SK-N-SH (cell line): ENCODE results near the gene SORL1. TPM values are rescaled to one million over a fixed set of nuclear protein-coding genes. Genes with fewer than 3 reads are reported as not detected.

Source experiments
- CTCF ChIA-PET: fragments of 300-600, 350-600 bp; formaldehyde crosslinking; extraction: SDS; loops from one replicate; lab custom pipeline; 2021; lab: Yijun Ruan, JAX
- POLR2A ChIA-PET: fragments of 350-600 bp; sonication (Branson Sonifier 250); formaldehyde crosslinking; extraction: SDS; loops from one replicate; lab custom pipeline; 2020; ENCODE audit warnings: antibody characterized with exemption, inconsistent platforms; lab: Yijun Ruan, JAX
- DNase-seq: peaks from one replicate; pipeline ENCODE4 v3.0.0; 2012
- H2AFZ ChIP-seq: fragments of 200-600 bp; sonication (generic); 2 replicates; pipeline ENCODE4 v1.8.1; 2016; ENCODE audit warnings: antibody characterized with exemption, mild to moderate bottlenecking, low read depth
- H3F3A ChIP-seq: fragments of 200-600 bp; sonication (generic); replicated peaks from 2 replicates; pipeline ENCODE3; 2016; ENCODE audit warnings: antibody characterized with exemption, mild to moderate bottlenecking; ENCODE audit not compliant: insufficient read depth
- H3K27ac ChIP-seq, 2 experiments: fragments of 200-500 bp in 1 of 2; fragments of 200-600 bp in 1 of 2; sonication (Bioruptor generic) in 1 of 2; sonication (generic), shearing (Covaris generic) in 1 of 2; 2 replicates each; pipeline versions ENCODE4 v1.5.1 to v1.6.1; 2014 to 2016; ENCODE audit warnings: low read depth in 2 of 2, inconsistent platforms in 1 of 2, low read length in 1 of 2, mild to moderate bottlenecking in 1 of 2, mixed read lengths in 1 of 2
- H3K27me3 ChIP-seq: fragments of 200-600 bp; sonication (generic), shearing (Covaris generic); 2 replicates; pipeline ENCODE4 v1.6.1; 2016; ENCODE audit warnings: mixed run types; ENCODE audit not compliant: insufficient read depth
- H3K36me3 ChIP-seq, 2 experiments: fragments of 200-500 bp in 1 of 2; fragments of 200-600 bp in 1 of 2; sonication (Bioruptor generic) in 1 of 2; sonication (generic) in 1 of 2; replicated peaks in 1 of 2; 2 replicates each; pipeline versions ENCODE3 to v1.5.1; 2014 to 2016; ENCODE audit warnings: low read length in 1 of 2, mild to moderate bottlenecking in 1 of 2; ENCODE audit not compliant: insufficient read depth in 2 of 2, control insufficient read depth in 1 of 2
- H3K4me1 ChIP-seq, 2 experiments: fragments of 200-500 bp in 1 of 2; fragments of 200-600 bp in 1 of 2; sonication (Bioruptor generic) in 1 of 2; sonication (generic), shearing (Covaris generic) in 1 of 2; 2 replicates each; pipeline versions ENCODE4 v1.5.1 to v1.6.1; 2014 to 2016; ENCODE audit warnings: low read depth in 1 of 2, low read length in 1 of 2, mixed run types in 1 of 2; ENCODE audit not compliant: insufficient read depth in 2 of 2, control insufficient read depth in 1 of 2
- H3K4me2 ChIP-seq: fragments of 200-600 bp; sonication (generic), shearing (Covaris generic); 2 replicates; pipeline ENCODE4 v1.6.1; 2017; ENCODE audit warnings: mixed run types
- H3K4me3 ChIP-seq, 2 experiments: fragments of 200-500 bp in 1 of 2; fragments of 200-600 bp in 1 of 2; sonication (Bioruptor generic) in 1 of 2; sonication (generic), shearing (Covaris generic) in 1 of 2; 2 replicates each; pipeline versions ENCODE4 v1.5.1 to v1.8.1; 2014 to 2016; ENCODE audit warnings: low read depth in 2 of 2, inconsistent platforms in 1 of 2, low read length in 1 of 2, mild to moderate bottlenecking in 1 of 2, mixed read lengths in 1 of 2, moderate library complexity in 1 of 2
- H3K79me2 ChIP-seq: fragments of 200-600 bp; sonication (generic); 2 replicates; pipeline ENCODE4 v1.8.1; 2017; ENCODE audit warnings: mild to moderate bottlenecking; ENCODE audit not compliant: insufficient read depth
- H3K9ac ChIP-seq: fragments of 200-600 bp; sonication (generic); 2 replicates; pipeline ENCODE4 v1.6.1; 2017; ENCODE audit warnings: mixed run types
- H3K9me2 ChIP-seq: fragments of 200-600 bp; sonication (generic); 2 replicates; pipeline ENCODE4 v1.6.1; 2017; ENCODE audit warnings: mixed run types
- H3K9me3 ChIP-seq: fragments of 200-600 bp; sonication (generic); 2 replicates; pipeline ENCODE4 v1.6.1; 2017; ENCODE audit warnings: mixed run types, mild to moderate bottlenecking, moderate library complexity
- H4K20me1 ChIP-seq: fragments of 200-600 bp; sonication (generic); 2 replicates; pipeline ENCODE4 v1.6.1; 2017; ENCODE audit warnings: mild to moderate bottlenecking, mixed run types; ENCODE audit not compliant: insufficient read depth
- CHD2 ChIP-seq: fragments of 150-350 bp; IDR thresholded peaks from 2 replicates; pipeline ENCODE4 v1.6.1; 2018; ENCODE audit warnings: low read length; ENCODE audit not compliant: partially characterized antibody
- CTCF ChIP-seq: fragments of 200-600 bp; sonication (generic); IDR thresholded peaks from 2 replicates; pipeline ENCODE4 v1.6.1; 2017; ENCODE audit warnings: antibody characterized with exemption, mild to moderate bottlenecking, moderate library complexity
- ELF1 ChIP-seq: IDR thresholded peaks from 2 replicates; pipeline ENCODE4 v1.4.0; 2012
- FOSL2 ChIP-seq: IDR thresholded peaks from 2 replicates; pipeline ENCODE4 v1.4.0; 2012; ENCODE audit warnings: low read depth, mild to moderate bottlenecking, moderate library complexity, borderline replicate concordance
- FOXM1 ChIP-seq: IDR thresholded peaks from 2 replicates; pipeline ENCODE4 v1.4.0; 2012; ENCODE audit warnings: low read depth, mild to moderate bottlenecking
- GABPA ChIP-seq: IDR thresholded peaks from 2 replicates; pipeline ENCODE4 v1.4.0; 2012; ENCODE audit warnings: low read depth, mild to moderate bottlenecking
- GATA2 ChIP-seq: sonication (generic); formaldehyde crosslinking; IDR thresholded peaks from 2 replicates; pipeline ENCODE4 v1.5.0; 2020; ENCODE audit warnings: mild to moderate bottlenecking, missing genetic modification reagents
- MEF2A ChIP-seq: IDR thresholded peaks from 2 replicates; pipeline ENCODE4 v1.4.0; 2012; ENCODE audit warnings: low read depth, borderline replicate concordance
- MXI1 ChIP-seq: IDR thresholded peaks from 2 replicates; pipeline ENCODE4 v1.6.1; 2012; ENCODE audit warnings: mild to moderate bottlenecking, low read depth, low read length, improper control_type of control experiment
- NRF1 ChIP-seq: IDR thresholded peaks from 2 replicates; pipeline ENCODE4 v1.6.1; 2012; ENCODE audit warnings: low read depth, mild to moderate bottlenecking, low read length
- RFX5 ChIP-seq: IDR thresholded peaks from 2 replicates; pipeline ENCODE4 v1.6.1; 2012; ENCODE audit warnings: mild to moderate bottlenecking, improper control_type of control experiment, low read length
- RXRA ChIP-seq: IDR thresholded peaks from 2 replicates; pipeline ENCODE4 v1.4.0; 2012; ENCODE audit warnings: low read depth, mild to moderate bottlenecking, borderline replicate concordance
- TCF12 ChIP-seq: IDR thresholded peaks from 2 replicates; pipeline ENCODE4 v1.4.0; 2012
- WGBS: methylation state at CpG from one replicate; pipeline ENCODE4 v1.1.6; 2017; ENCODE audit warnings: low lambda C conversion rate; 5-methylcytosine and 5-hydroxymethylcytosine counted together
- polyA plus RNA-seq, 3 experiments: library from polyadenylated mRNA; depleted of rRNA; stranded (reverse); fragments of >200 nt; gene quantifications; 2 replicates each; pipeline ENCODE4 v1.2.3, GENCODE V29; 2012
- TF ChIP-seq, protein P1 (sequence below): IDR thresholded peaks from 2 replicates; pipeline ENCODE4 v1.4.0; 2012; ENCODE audit warnings: low read depth, borderline replicate concordance
- TF ChIP-seq, protein P2 (sequence below): fragments of 150-350 bp; IDR thresholded peaks from 2 replicates; pipeline ENCODE4 v1.6.1; 2016; ENCODE audit warnings: mild to moderate bottlenecking, low read depth, low read length
- TF ChIP-seq, protein P3 (sequence below): IDR thresholded peaks from 2 replicates; pipeline ENCODE4; 2012

SORL1 gene
- polyA plus RNA-seq, 1 of the 3 experiments (the other 2 are of a cell fraction), result 7.1 TPM

GRCh38 chr11:121439759-121440158, 12.4 kb upstream of the SORL1 start:
- CTCF ChIA-PET, result no interaction called here
- no peak for DNase-seq
- Histone ChIP-seq H3K9ac (no peak overlapping the region), H3K36me3 (no peaks in the 10 kb centered on the region), H3F3A (no peaks in the 10 kb centered on the region), H3K4me2 (no peak overlapping the region), H4K20me1 (no peaks in the 10 kb centered on the region), H3K9me2 (no peaks in the 10 kb centered on the region), H3K4me1 (no peaks in the 10 kb centered on the region), H3K27ac (no peak overlapping the region), H3K9me3 (no peaks in the 10 kb centered on the region), H3K27me3 (no peaks in the 10 kb centered on the region; the same call in 1 of the 2 replicates), H3K79me2 (no peaks in the 10 kb centered on the region), H2AFZ (no peak overlapping the region), H3K4me3 (no peak overlapping the region)
- TF ChIP-seq NRF1 (no peak), MEF2A (no peak), GATA2 (CRISPR knock-in tag) (no peak), FOXM1 (no peak), RFX5 (no peak), GABPA (no peak)
- POLR2A ChIA-PET, result no interaction called here

DNA sequence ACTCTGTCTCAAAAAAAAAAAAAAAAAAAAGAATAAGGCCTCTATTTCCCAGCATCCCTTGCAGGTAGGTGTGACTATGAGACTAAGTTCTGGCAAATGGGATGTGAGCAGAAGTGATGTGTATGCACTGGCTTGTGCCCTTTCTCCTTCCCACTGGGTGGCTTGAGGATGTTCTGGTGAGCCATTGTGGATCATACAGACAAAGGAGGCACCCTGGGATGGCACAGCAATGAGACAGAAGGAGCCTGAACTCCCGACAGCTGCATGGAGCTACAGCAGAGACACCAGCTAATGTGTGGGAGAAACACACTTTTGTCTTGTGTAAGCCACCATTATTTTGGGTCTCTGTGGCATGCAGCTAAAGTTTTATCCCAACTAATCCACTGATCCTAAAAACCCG, 10.6 kb upstream of the SORL1 start:
- Histone ChIP-seq H3K4me2 (no peak overlapping the region), H2AFZ (no peak overlapping the region), H3K9me3 (no peaks in the 10 kb centered on the region), H3K36me3 (no peaks in the 10 kb centered on the region), H3K4me3 (no peak overlapping the region), H3K27ac (no peak overlapping the region), H3K9ac (no peak overlapping the region), H3F3A (no peaks in the 10 kb centered on the region), H4K20me1 (no peaks in the 10 kb centered on the region), H3K4me1 (no peaks in the 10 kb centered on the region), H3K27me3 (no peaks in the 10 kb centered on the region; the same call in 1 of the 2 replicates), H3K9me2 (no peaks in the 10 kb centered on the region), H3K79me2 (no peaks in the 10 kb centered on the region)
- ChIA-PET CTCF (interaction anchor here (0.9 to 2.0 kb wide), 4 partner anchors 10 to 150 kb away, joined by 3 to 7 read pairs (median 4); partner anchors contain the start of gene SORL1), POLR2A (no interaction called here)
- TF ChIP-seq GATA2 (CRISPR knock-in tag) (no peak), RXRA (no peak), RFX5 (no peak), CHD2 (no peak), TCF12 (no peak), FOSL2 (no peak), MXI1 (no peak), ELF1 (no peak), CTCF (no peak)
- TF ChIP-seq, protein P1, sequence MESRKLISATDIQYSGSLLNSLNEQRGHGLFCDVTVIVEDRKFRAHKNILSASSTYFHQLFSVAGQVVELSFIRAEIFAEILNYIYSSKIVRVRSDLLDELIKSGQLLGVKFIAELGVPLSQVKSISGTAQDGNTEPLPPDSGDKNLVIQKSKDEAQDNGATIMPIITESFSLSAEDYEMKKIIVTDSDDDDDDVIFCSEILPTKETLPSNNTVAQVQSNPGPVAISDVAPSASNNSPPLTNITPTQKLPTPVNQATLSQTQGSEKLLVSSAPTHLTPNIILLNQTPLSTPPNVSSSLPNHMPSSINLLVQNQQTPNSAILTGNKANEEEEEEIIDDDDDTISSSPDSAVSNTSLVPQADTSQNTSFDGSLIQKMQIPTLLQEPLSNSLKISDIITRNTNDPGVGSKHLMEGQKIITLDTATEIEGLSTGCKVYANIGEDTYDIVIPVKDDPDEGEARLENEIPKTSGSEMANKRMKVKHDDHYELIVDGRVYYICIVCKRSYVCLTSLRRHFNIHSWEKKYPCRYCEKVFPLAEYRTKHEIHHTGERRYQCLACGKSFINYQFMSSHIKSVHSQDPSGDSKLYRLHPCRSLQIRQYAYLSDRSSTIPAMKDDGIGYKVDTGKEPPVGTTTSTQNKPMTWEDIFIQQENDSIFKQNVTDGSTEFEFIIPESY, result no peak
- TF ChIP-seq, protein P2, sequence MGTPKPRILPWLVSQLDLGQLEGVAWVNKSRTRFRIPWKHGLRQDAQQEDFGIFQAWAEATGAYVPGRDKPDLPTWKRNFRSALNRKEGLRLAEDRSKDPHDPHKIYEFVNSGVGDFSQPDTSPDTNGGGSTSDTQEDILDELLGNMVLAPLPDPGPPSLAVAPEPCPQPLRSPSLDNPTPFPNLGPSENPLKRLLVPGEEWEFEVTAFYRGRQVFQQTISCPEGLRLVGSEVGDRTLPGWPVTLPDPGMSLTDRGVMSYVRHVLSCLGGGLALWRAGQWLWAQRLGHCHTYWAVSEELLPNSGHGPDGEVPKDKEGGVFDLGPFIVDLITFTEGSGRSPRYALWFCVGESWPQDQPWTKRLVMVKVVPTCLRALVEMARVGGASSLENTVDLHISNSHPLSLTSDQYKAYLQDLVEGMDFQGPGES, result no peak
- TF ChIP-seq, protein P3, sequence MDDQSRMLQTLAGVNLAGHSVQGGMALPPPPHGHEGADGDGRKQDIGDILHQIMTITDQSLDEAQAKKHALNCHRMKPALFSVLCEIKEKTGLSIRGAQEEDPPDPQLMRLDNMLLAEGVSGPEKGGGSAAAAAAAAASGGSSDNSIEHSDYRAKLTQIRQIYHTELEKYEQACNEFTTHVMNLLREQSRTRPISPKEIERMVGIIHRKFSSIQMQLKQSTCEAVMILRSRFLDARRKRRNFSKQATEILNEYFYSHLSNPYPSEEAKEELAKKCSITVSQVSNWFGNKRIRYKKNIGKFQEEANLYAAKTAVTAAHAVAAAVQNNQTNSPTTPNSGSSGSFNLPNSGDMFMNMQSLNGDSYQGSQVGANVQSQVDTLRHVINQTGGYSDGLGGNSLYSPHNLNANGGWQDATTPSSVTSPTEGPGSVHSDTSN, result no peak
- WGBS, result 40% methylated on average over 1 of the region's 2 CpGs
- no peak for DNase-seq
